Activated T-helper 1 cell treated with anti-CD3 and anti-CD28 coated beads, Interleukin-12 subunit alpha, Interleukin-12 subunit beta, Interleukin-2, Interleukin-4 antibody, amounts not matched to agents 30 ng/mL and 10 ng/mL and 1 ng/mL, durations not matched to agents 14 hours and 24 hours and 36 hours (primary cell): ENCODE data around the gene GOLGA6L4. TPM values are rescaled to one million over a fixed set of nuclear protein-coding genes. Genes with fewer than 3 reads are reported as not detected.
"Not testable (repeated sequence)": the region's sequence is repeated elsewhere in the genome, so short reads cannot be mapped to it uniquely, and the experiment has no call there.

Source experiments
- DNase-seq: peaks from one replicate; pipeline ENCODE4 v3.0.0; 2021; ENCODE audit warnings: low spot score
- H3K27ac Mint-ChIP-seq: one replicate; pipeline ENCODE4 v1.8.0; 2021; ENCODE audit warnings: mild to moderate bottlenecking, mixed read lengths
- H3K27me3 Mint-ChIP-seq: one replicate; pipeline ENCODE4 v1.8.0; 2022; ENCODE audit warnings: mild to moderate bottlenecking, moderate library complexity, mixed read lengths; ENCODE audit not compliant: insufficient read depth
- H3K36me3 Mint-ChIP-seq: one replicate; pipeline ENCODE4 v1.8.0; 2021; ENCODE audit warnings: low read depth, mixed read lengths
- H3K4me1 Mint-ChIP-seq: one replicate; pipeline ENCODE4 v1.8.0; 2021; ENCODE audit warnings: low read depth, mixed read lengths
- H3K4me3 Mint-ChIP-seq: one replicate; pipeline ENCODE4 v1.8.0; 2021; ENCODE audit warnings: mild to moderate bottlenecking, moderate library complexity, mixed read lengths
- H3K9me3 Mint-ChIP-seq: one replicate; pipeline ENCODE4 v1.8.0; 2021; ENCODE audit warnings: mixed read lengths
- intact Hi-C: fragments of 100-400 bp; cut with micrococcal nuclease; formaldehyde crosslinking; loops from one replicate; pipeline ENCODE4 v1.15.1; 2024
- total RNA-seq: library from RNA; stranded (reverse); gene quantifications from 2 replicates; pipeline ENCODE4 v1.2.3, GENCODE V29; 2022

Gene GOLGA6L4
- 1.0 and 2.0 TPM in 2 replicates for total RNA-seq

GRCh38 chr15:84235573-84235972 is at the start of gene GOLGA6L4:
TSS of gene GOLGA6L4 (plus strand) at chr15:84235773. CDS start at chr15:84235835, 62 bp downstream.
- H3K36me3 Mint-ChIP-seq, DNase-seq, intact Hi-C loops, H3K27ac Mint-ChIP-seq, H3K27me3 Mint-ChIP-seq, H3K4me1 Mint-ChIP-seq, H3K9me3 Mint-ChIP-seq, H3K4me3 Mint-ChIP-seq: not testable (repeated sequence)

DNA sequence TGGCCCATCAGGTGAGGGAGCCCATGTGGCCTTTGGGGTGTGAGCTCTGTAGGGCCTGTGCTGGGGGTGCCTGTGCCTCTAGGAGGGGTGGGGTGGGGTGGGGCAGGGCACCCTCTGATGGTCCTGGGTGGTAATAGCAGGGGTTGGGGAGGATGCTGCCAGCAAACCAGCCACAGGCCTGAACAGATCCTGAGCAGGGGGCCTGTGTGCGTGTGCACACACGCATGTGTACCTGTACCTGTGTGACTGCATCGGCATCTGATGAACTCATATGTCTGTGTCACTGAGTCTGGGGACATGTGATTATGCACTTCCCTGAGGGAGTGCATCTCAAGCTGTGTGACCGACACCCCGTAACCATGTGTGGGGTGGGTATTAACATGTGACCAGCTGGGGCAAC is 42.6 kb upstream of the GOLGA6L4 start:
- DNase-seq, intact Hi-C loops, H3K9me3 Mint-ChIP-seq, H3K27me3 Mint-ChIP-seq, H3K27ac Mint-ChIP-seq, H3K4me1 Mint-ChIP-seq, H3K4me3 Mint-ChIP-seq, H3K36me3 Mint-ChIP-seq: not testable (repeated sequence)

- H3K27ac Mint-ChIP-seq, H3K27me3 Mint-ChIP-seq, H3K4me1 Mint-ChIP-seq, H3K36me3 Mint-ChIP-seq, H3K9me3 Mint-ChIP-seq, DNase-seq, intact Hi-C loops, H3K4me3 Mint-ChIP-seq: not testable (repeated sequence)
Observed at GRCh38 chr15:84195603-84196002, 40.0 kb upstream of the GOLGA6L4 start.

- H3K27me3 Mint-ChIP-seq, H3K4me1 Mint-ChIP-seq, DNase-seq, intact Hi-C loops, H3K4me3 Mint-ChIP-seq, H3K27ac Mint-ChIP-seq, H3K9me3 Mint-ChIP-seq, H3K36me3 Mint-ChIP-seq: not testable (repeated sequence)
Observed at GRCh38 chr15:84196530-84197188, 38.9 kb upstream of the GOLGA6L4 start.

- H3K9me3 Mint-ChIP-seq, H3K4me1 Mint-ChIP-seq, H3K36me3 Mint-ChIP-seq, H3K27ac Mint-ChIP-seq, H3K27me3 Mint-ChIP-seq, intact Hi-C loops, DNase-seq, H3K4me3 Mint-ChIP-seq: not testable (repeated sequence)
Observed at GRCh38 chr15:84199865-84200264, 35.7 kb upstream of the GOLGA6L4 start.

GRCh38 chr15:84246441-84246840 is 10.9 kb downstream of the GOLGA6L4 start:
- intact Hi-C loops, H3K36me3 Mint-ChIP-seq, H3K4me1 Mint-ChIP-seq, DNase-seq, H3K27ac Mint-ChIP-seq, H3K9me3 Mint-ChIP-seq, H3K27me3 Mint-ChIP-seq, H3K4me3 Mint-ChIP-seq: not testable (repeated sequence)
